Body of pancreas (tissue), 4 donors: ENCODE results near the gene PAK5.

ENCODE experiments used
- CTCF ChIP-seq, 7 experiments: fragments of 450-650 bp in 4 of 7; fragments of 200-600 bp in 3 of 7; sonication (generic) in 3 of 7; IDR thresholded peaks; one replicate each; pipeline ENCODE4 v1.5.1; 2016 to 2019; ENCODE audit warnings: antibody characterized with exemption in 7 of 7
- POLR2A ChIP-seq, 3 donors: fragments of 450-650 bp; IDR thresholded peaks; one replicate each; pipeline ENCODE4 v1.6.1; 2016; ENCODE audit warnings: antibody characterized with exemption in 3 of 3, mild to moderate bottlenecking in 2 of 3

DNA sequence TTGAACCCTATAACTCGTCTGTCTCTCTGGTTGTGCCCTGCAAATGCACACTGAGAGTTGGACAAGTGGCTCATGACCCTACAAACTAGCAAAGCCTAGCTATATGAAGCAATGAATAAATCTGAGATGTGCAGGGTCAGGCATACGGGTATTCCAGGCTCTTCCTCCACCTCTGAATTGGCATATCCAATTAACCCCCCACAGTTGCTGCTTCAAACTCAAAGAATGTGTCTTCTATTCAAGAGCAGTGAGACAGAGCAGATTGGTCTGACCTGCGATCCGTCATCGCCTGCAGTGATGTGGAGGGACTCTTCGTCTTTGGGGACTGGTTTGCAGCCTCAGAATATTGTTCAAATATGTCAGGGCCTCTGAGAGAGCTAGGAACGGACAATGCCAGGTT, 264.7 kb downstream of the PAK5 start:
- TF ChIP-seq CTCF (IDR thresholded peaks at IDR 0.05) (no peak), POLR2A (IDR thresholded peaks at IDR 0.05) (no peak)
